ENCODE results near the gene CTRB1. TPM values are rescaled to one million over a fixed set of nuclear protein-coding genes. Genes with fewer than 3 reads are reported as not detected.
A peak's percentile ranks its signal among the peaks of the same experiment; 100 is the strongest.

The CTRB1 gene
- total and polyA plus RNA-seq, 2 of the 13 experiments (the other 11 are each of a cell fraction or from before 2014, with no cell fraction given) = not detected

DNA sequence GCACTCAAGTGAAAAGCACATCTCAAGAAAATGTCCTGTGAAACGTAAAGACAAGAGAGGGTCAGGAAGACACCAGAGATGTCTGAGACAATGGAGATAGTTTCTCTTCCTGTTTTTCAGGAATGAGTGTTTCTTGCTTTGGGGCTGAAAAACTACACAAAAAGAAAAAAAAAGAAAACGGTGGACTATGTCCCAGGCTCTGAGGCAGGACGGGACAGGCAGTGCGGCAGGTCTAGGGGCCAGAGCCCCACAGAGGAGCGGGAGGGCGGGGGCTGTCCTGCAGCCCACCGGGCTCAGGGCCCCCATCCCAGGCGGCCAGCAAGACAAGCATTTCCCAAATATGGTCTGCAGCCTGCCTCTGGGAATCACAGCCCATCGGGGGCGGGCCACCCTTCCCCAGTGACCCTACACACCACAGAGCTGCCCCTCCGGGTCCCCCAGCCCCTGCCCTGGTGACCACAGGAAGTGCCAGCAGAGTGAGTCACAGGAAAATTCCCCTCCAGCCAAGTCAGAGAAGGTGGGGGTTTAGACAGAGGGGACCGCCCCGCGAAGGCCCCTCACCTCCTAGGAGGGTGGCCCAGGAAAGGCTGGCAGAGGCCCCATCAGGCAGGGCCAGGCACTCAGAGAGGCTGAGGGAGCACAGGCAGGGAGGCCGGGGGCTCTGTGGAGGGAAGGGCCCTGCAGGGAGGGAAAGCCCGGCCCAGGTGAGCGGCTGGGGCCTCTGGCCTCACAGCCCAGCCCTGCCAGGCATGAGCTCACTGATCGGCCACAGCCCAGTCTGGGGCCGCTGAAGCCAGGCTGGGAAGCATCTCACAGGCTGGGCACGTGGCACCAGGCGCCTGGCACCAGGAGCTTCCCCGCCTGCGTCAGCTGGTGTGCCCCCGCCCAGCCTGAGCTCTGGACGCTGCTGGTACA is 26.3 kb downstream of the CTRB1 start (continued):
- TF ChIP-seq TMF1 (CRISPR knock-in tag; IDR thresholded peaks at IDR 0.05; ENCODE audit: low read depth) = 0 out of 2 replicates have a peak, but pooled peaks have one; percentile 68
- peak; percentile 85 for TF ChIP-seq ZNF761 (CRISPR knock-in tag; conservative IDR thresholded peaks at IDR 0.05)
- TF ChIP-seq ZSCAN12 (CRISPR knock-in tag; IDR thresholded peaks at IDR 0.05) = 0 out of 2 replicates have a peak, but pooled peaks have one; percentile 26
- TF ChIP-seq ZMYM2 (CRISPR knock-in tag; IDR thresholded peaks at IDR 0.05) = peak; percentile 99
- TF ChIP-seq YY1 (IDR thresholded peaks at IDR 0.05; ENCODE audit: insufficient read depth, insufficient replicate concordance, low read depth, low read length) = peak; percentile 65
- peak; percentile 98 for TF ChIP-seq RXRB (CRISPR knock-in tag; IDR thresholded peaks at IDR 0.05; ENCODE audit: borderline replicate concordance)
- TF ChIP-seq ZBTB33 (CRISPR knock-in tag; IDR thresholded peaks at IDR 0.05) = peak; percentile 82; the same call in 1 of the 2 replicates
- TF ChIP-seq ZGPAT (CRISPR knock-in tag; IDR thresholded peaks at IDR 0.05) = peak; percentile 99
- TF ChIP-seq ZNF333 (CRISPR knock-in tag; IDR thresholded peaks at IDR 0.05; ENCODE audit: borderline replicate concordance) = peak; percentile 87
- TF ChIP-seq ZKSCAN5 (CRISPR knock-in tag; IDR thresholded peaks at IDR 0.05) = peak; percentile 91
- TF ChIP-seq ZNF567 (CRISPR knock-in tag; IDR thresholded peaks at IDR 0.05; ENCODE audit: borderline replicate concordance) = peak; percentile 58; the same call in 1 of the 2 replicates
- TF ChIP-seq YEATS4 (CRISPR knock-in tag; IDR thresholded peaks at IDR 0.05; ENCODE audit: borderline replicate concordance) = peak; percentile 88
- peak; percentile 95 for TF ChIP-seq KDM5B (CRISPR knock-in tag; IDR thresholded peaks at IDR 0.05; ENCODE audit: borderline replicate concordance)
- TF ChIP-seq, protein P1, sequence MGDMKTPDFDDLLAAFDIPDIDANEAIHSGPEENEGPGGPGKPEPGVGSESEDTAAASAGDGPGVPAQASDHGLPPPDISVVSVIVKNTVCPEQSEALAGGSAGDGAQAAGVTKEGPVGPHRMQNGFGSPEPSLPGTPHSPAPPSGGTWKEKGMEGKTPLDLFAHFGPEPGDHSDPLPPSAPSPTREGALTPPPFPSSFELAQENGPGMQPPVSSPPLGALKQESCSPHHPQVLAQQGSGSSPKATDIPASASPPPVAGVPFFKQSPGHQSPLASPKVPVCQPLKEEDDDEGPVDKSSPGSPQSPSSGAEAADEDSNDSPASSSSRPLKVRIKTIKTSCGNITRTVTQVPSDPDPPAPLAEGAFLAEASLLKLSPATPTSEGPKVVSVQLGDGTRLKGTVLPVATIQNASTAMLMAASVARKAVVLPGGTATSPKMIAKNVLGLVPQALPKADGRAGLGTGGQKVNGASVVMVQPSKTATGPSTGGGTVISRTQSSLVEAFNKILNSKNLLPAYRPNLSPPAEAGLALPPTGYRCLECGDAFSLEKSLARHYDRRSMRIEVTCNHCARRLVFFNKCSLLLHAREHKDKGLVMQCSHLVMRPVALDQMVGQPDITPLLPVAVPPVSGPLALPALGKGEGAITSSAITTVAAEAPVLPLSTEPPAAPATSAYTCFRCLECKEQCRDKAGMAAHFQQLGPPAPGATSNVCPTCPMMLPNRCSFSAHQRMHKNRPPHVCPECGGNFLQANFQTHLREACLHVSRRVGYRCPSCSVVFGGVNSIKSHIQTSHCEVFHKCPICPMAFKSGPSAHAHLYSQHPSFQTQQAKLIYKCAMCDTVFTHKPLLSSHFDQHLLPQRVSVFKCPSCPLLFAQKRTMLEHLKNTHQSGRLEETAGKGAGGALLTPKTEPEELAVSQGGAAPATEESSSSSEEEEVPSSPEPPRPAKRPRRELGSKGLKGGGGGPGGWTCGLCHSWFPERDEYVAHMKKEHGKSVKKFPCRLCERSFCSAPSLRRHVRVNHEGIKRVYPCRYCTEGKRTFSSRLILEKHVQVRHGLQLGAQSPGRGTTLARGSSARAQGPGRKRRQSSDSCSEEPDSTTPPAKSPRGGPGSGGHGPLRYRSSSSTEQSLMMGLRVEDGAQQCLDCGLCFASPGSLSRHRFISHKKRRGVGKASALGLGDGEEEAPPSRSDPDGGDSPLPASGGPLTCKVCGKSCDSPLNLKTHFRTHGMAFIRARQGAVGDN (CRISPR knock-in tag; IDR thresholded peaks at IDR 0.05) = peak; percentile 95
- peak; percentile 89 for TF ChIP-seq KDM1A (CRISPR knock-in tag; IDR thresholded peaks at IDR 0.05)
- TF ChIP-seq FOXP1 (IDR thresholded peaks at IDR 0.05) = no peak
- TF ChIP-seq FOXP1 (CRISPR knock-in tag; IDR thresholded peaks at IDR 0.05) = peak; percentile 19; the same call in 1 of the 2 replicates
- peak; percentile 90 for TF ChIP-seq MYC (CRISPR knock-in tag; IDR thresholded peaks at IDR 0.05; ENCODE audit: borderline replicate concordance)
- TF ChIP-seq, protein P2, sequence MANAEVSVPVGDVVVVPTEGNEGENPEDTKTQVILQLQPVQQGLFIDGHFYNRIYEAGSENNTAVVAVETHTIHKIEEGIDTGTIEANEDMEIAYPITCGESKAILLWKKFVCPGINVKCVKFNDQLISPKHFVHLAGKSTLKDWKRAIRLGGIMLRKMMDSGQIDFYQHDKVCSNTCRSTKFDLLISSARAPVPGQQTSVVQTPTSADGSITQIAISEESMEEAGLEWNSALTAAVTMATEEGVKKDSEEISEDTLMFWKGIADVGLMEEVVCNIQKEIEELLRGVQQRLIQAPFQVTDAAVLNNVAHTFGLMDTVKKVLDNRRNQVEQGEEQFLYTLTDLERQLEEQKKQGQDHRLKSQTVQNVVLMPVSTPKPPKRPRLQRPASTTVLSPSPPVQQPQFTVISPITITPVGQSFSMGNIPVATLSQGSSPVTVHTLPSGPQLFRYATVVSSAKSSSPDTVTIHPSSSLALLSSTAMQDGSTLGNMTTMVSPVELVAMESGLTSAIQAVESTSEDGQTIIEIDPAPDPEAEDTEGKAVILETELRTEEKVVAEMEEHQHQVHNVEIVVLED (CRISPR knock-in tag; IDR thresholded peaks at IDR 0.05; ENCODE audit: borderline replicate concordance) = peak; percentile 70; the same call in 1 of the 2 replicates
